Liver (tissue), 9 donors: ENCODE data around the gene FAM32A. TPM values are rescaled to one million over a fixed set of nuclear protein-coding genes. Genes with fewer than 3 reads are reported as not detected.

Experiments used
- DNase-seq: peaks from one replicate; pipeline ENCODE4 v3.0.0-alpha.2; 2017; ENCODE audit warnings: low spot score
- H3K27ac ChIP-seq, 2 donors: one replicate each; pipeline ENCODE4 v1.7.0; 2013; ENCODE audit warnings: inconsistent platforms in 2 of 2, low read length in 2 of 2, control low read depth in 1 of 2, low read depth in 1 of 2, mild to moderate bottlenecking in 1 of 2
- H3K27me3 ChIP-seq, 4 donors: one replicate each; pipeline versions ENCODE4 v1.6.1 to v1.7.0; 2013; ENCODE audit warnings: low read length in 3 of 4, inconsistent platforms in 1 of 4, mild to moderate bottlenecking in 1 of 4, moderate library complexity in 1 of 4; ENCODE audit not compliant: control insufficient read depth in 4 of 4, insufficient read depth in 4 of 4
- H3K36me3 ChIP-seq, 4 donors: one replicate each; pipeline versions ENCODE4 v1.6.1 to v1.7.0; 2013; ENCODE audit warnings: low read length in 3 of 4, mild to moderate bottlenecking in 3 of 4, low read depth in 1 of 4, moderate library complexity in 1 of 4; ENCODE audit not compliant: control insufficient read depth in 4 of 4, insufficient read depth in 3 of 4
- H3K4me1 ChIP-seq, 4 donors: one replicate each; pipeline versions ENCODE4 v1.6.1 to v1.7.0; 2013; ENCODE audit warnings: low read length in 3 of 4, mild to moderate bottlenecking in 3 of 4, moderate library complexity in 1 of 4; ENCODE audit not compliant: control insufficient read depth in 4 of 4, insufficient read depth in 4 of 4
- H3K4me3 ChIP-seq, 3 donors: one replicate each; pipeline versions ENCODE4 v1.6.1 to v1.7.0; 2013; ENCODE audit warnings: low read length in 3 of 3, control low read depth in 1 of 3, low read depth in 1 of 3, mild to moderate bottlenecking in 1 of 3
- H3K9ac ChIP-seq, 2 donors: one replicate each; pipeline ENCODE4 v1.7.0; 2013; ENCODE audit warnings: low read length in 2 of 2, mild to moderate bottlenecking in 2 of 2, moderate library complexity in 2 of 2, control low read depth in 1 of 2, low read depth in 1 of 2
- H3K9me3 ChIP-seq, 4 donors: one replicate each; pipeline versions ENCODE4 v1.6.1 to v1.7.0; 2013; ENCODE audit warnings: low read length in 3 of 4; ENCODE audit not compliant: control insufficient read depth in 4 of 4
- FOXA1 ChIP-seq: IDR thresholded peaks from 2 replicates; pipeline ENCODE4 v1.6.1; 2016; ENCODE audit warnings: antibody characterized with exemption
- FOXA2 ChIP-seq: IDR thresholded peaks from 2 replicates; pipeline ENCODE4 v1.6.1; 2016; ENCODE audit warnings: antibody characterized with exemption
- GABPA ChIP-seq, 2 donors: IDR thresholded peaks in 1 of 2; conservative IDR thresholded peaks in 1 of 2; 2 replicates each; pipeline ENCODE4 v1.6.1; 2016; ENCODE audit warnings: antibody characterized with exemption in 2 of 2, mild to moderate bottlenecking in 1 of 2, moderate library complexity in 1 of 2
- HNF4A ChIP-seq, 2 donors: conservative IDR thresholded peaks; 2 replicates each; pipeline ENCODE4 v1.6.1; 2016; ENCODE audit warnings: antibody characterized with exemption in 2 of 2, mild to moderate bottlenecking in 2 of 2
- HNF4G ChIP-seq: IDR thresholded peaks from 2 replicates; pipeline ENCODE4 v1.6.1; 2016; ENCODE audit warnings: antibody characterized with exemption
- JUND ChIP-seq, 2 donors: IDR thresholded peaks; 2 replicates each; pipeline ENCODE4 v1.6.1; 2016; ENCODE audit warnings: antibody characterized with exemption in 2 of 2
- NR2F2 ChIP-seq: IDR thresholded peaks from 2 replicates; pipeline ENCODE4 v1.6.1; 2016; ENCODE audit warnings: antibody characterized with exemption
- RAD21 ChIP-seq, 2 donors: IDR thresholded peaks; 2 replicates each; pipeline ENCODE4 v1.6.1; 2016; ENCODE audit warnings: antibody characterized with exemption in 2 of 2, mild to moderate bottlenecking in 2 of 2
- REST ChIP-seq: IDR thresholded peaks from 2 replicates; pipeline ENCODE4 v1.6.1; 2016; ENCODE audit warnings: antibody characterized with exemption, mild to moderate bottlenecking
- RXRA ChIP-seq, 2 donors: IDR thresholded peaks; 2 replicates each; pipeline ENCODE4 v1.6.1; 2017 to 2018; ENCODE audit warnings: antibody characterized with exemption in 2 of 2, mild to moderate bottlenecking in 1 of 2
- TAF1 ChIP-seq: conservative IDR thresholded peaks from 2 replicates; pipeline ENCODE4 v1.6.1; 2016; ENCODE audit warnings: antibody characterized with exemption, mild to moderate bottlenecking
- YY1 ChIP-seq: IDR thresholded peaks from 2 replicates; pipeline ENCODE4 v1.6.1; 2016; ENCODE audit warnings: antibody characterized with exemption, mild to moderate bottlenecking
- ZBTB33 ChIP-seq: IDR thresholded peaks from 2 replicates; pipeline ENCODE4 v1.6.1; 2016; ENCODE audit warnings: antibody characterized with exemption
- WGBS: extraction: QIAGEN DNeasy Blood & Tissue Kit; methylation state at CpG from one replicate; pipeline ENCODE4 v1.1.7; 2013; 5-methylcytosine and 5-hydroxymethylcytosine counted together
- polyA plus RNA-seq, 2 donors: library from polyadenylated mRNA; stranded (reverse) in 1 of 2; unstranded in 1 of 2; fragments of 200-250 nt in 1 of 2; fragments of >200 nt in 1 of 2; fragmentation: Nextera tagmentation in 1 of 2; extraction: Ambion mirVana in 1 of 2; gene quantifications; one replicate each; pipeline versions ENCODE4 v1.2.1 to v1.2.3, GENCODE V29; 2013 to 2015
- total RNA-seq, 2 donors: library from RNA; depleted of rRNA; stranded (reverse); fragments of >200 nt; gene quantifications; one replicate each; pipeline ENCODE4 v1.2.3, GENCODE V29; 2014
- TF ChIP-seq, protein P1 (sequence below): fragments of 150-350 bp; IDR thresholded peaks from 2 replicates; pipeline ENCODE4 v1.5.1; 2017; ENCODE audit warnings: improper control_type of control experiment, low read depth, low read length; ENCODE audit not compliant: missing input control
- TF ChIP-seq, protein P2 (sequence below): IDR thresholded peaks from 2 replicates; pipeline ENCODE4 v1.6.1; 2016; ENCODE audit warnings: antibody characterized with exemption
- donor health status: healthy.
- donor health status: healthy.
- donor health status: healthy.
- donor health status: healthy.
- donor health status: healthy.

Gene FAM32A
- total and polyA plus RNA-seq, 4 donors = 46.2 to 60.2 (median 52.4) TPM

GRCh38 chr19:16199275-16199932, 14.2 kb downstream of the FAM32A start:
- Histone ChIP-seq H3K4me1 (peaks cover 23 to 76% (median 70%) of the 10 kb centered on the region in 4 donors), H3K9me3 (no peaks in the 10 kb centered on the region), H3K4me3 (no peak overlapping the region), H3K27me3 (no peaks in the 10 kb centered on the region), H3K9ac (no peak overlapping the region), H3K27ac (peak overlapping the region; percentile 90), H3K36me3 (peaks cover 4 to 11% (median 8%) of the 10 kb centered on the region in 4 donors)
- 69% methylated on average over 9 of the region's 9 CpGs for WGBS
- TF ChIP-seq TAF1 = no peak
- no peak for TF ChIP-seq JUND (IDR thresholded peaks at IDR 0.05)
- no peak for TF ChIP-seq YY1
- no peak for TF ChIP-seq HNF4G
- TF ChIP-seq ZBTB33 = no peak
- TF ChIP-seq, protein P1, sequence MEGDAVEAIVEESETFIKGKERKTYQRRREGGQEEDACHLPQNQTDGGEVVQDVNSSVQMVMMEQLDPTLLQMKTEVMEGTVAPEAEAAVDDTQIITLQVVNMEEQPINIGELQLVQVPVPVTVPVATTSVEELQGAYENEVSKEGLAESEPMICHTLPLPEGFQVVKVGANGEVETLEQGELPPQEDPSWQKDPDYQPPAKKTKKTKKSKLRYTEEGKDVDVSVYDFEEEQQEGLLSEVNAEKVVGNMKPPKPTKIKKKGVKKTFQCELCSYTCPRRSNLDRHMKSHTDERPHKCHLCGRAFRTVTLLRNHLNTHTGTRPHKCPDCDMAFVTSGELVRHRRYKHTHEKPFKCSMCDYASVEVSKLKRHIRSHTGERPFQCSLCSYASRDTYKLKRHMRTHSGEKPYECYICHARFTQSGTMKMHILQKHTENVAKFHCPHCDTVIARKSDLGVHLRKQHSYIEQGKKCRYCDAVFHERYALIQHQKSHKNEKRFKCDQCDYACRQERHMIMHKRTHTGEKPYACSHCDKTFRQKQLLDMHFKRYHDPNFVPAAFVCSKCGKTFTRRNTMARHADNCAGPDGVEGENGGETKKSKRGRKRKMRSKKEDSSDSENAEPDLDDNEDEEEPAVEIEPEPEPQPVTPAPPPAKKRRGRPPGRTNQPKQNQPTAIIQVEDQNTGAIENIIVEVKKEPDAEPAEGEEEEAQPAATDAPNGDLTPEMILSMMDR = no peak
- TF ChIP-seq NR2F2 = no peak
- TF ChIP-seq REST = no peak
- no peak for TF ChIP-seq RAD21 (IDR thresholded peaks at IDR 0.05)
- no peak for TF ChIP-seq HNF4A (conservative IDR thresholded peaks at IDR 0.05)
- TF ChIP-seq RXRA (IDR thresholded peaks at IDR 0.05) = no peak
- TF ChIP-seq, protein P2, sequence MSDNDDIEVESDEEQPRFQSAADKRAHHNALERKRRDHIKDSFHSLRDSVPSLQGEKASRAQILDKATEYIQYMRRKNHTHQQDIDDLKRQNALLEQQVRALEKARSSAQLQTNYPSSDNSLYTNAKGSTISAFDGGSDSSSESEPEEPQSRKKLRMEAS = no peak
- no peak for TF ChIP-seq FOXA1
- TF ChIP-seq FOXA2 = no peak
- no peak for TF ChIP-seq GABPA (IDR thresholded peaks at IDR 0.05 in 1 of 2, conservative IDR thresholded peaks at IDR 0.05 in 1 of 2)
- DNase-seq = no peak
